M059J (cell line): ENCODE data around the gene CPEB2. TPM values are rescaled to one million over a fixed set of nuclear protein-coding genes. Genes with fewer than 3 reads are reported as not detected.

ENCODE experiments used
- DNase-seq: peaks from one replicate; pipeline ENCODE4 v3.0.0-alpha.2; 2012; ENCODE audit warnings: low read depth
- total RNA-seq: library from RNA; depleted of rRNA; stranded (reverse); fragments of >200 nt; shearing (Covaris generic); gene quantifications from 2 replicates; pipeline ENCODE4 v1.2.3, GENCODE V29; 2014

The CPEB2 gene
- total RNA-seq, 1 experiment from 2014 or later: 6.2 TPM

GRCh38 chr4:15117270-15117946, 115.1 kb downstream of the CPEB2 start:
- DNase-seq: no peak

GRCh38 chr4:15118292-15118691, 116.0 kb downstream of the CPEB2 start:
- no peak for DNase-seq
